ENCODE measurements around the gene LRRC15.

LRRC15 gene

DNA sequence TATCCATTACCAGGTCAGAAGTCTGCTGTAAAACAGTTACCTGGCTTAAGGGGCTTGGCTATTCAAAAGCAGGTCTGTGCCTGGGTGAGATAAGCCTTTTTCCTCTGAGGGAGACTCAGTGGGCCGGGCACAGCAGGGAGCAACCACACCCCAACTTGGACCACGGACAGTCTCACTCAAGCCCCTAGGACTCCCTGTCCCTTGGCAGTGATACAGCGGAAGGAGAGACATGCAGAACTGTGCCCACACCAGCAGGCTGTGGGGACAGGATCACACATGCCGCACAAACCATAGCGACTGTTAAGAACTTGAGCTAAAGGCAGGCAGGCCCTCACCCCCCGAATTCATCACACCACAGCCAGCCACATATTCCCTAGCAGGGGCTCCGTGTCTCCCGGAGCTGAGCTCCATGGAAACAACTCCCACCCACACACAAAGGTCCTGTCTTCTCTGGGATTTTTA, 32.4 kb upstream of the LRRC15 start:
- CTCF ChIA-PET: no interaction called here
- no peak for DNase-seq (ENCODE audit: extremely low spot score)
- TF ChIP-seq ELF4 (IDR thresholded peaks at IDR 0.05) (no peak), ARNT (IDR thresholded peaks at IDR 0.05) (no peak), LEF1 (IDR thresholded peaks at IDR 0.05; ENCODE audit: borderline replicate concordance) (no peak), TARDBP (IDR thresholded peaks at IDR 0.05) (no peak), FOXM1 (IDR thresholded peaks at IDR 0.05; ENCODE audit: borderline replicate concordance) (no peak), CTBP1 (IDR thresholded peaks at IDR 0.05; ENCODE audit: borderline replicate concordance) (no peak), SP1 (IDR thresholded peaks at IDR 0.05) (no peak), L3MBTL2 (conservative IDR thresholded peaks at IDR 0.05) (no peak), BHLHE40 (IDR thresholded peaks at IDR 0.05; ENCODE audit: borderline replicate concordance) (no peak)
- POLR2A ChIA-PET: no interaction called here

DNA sequence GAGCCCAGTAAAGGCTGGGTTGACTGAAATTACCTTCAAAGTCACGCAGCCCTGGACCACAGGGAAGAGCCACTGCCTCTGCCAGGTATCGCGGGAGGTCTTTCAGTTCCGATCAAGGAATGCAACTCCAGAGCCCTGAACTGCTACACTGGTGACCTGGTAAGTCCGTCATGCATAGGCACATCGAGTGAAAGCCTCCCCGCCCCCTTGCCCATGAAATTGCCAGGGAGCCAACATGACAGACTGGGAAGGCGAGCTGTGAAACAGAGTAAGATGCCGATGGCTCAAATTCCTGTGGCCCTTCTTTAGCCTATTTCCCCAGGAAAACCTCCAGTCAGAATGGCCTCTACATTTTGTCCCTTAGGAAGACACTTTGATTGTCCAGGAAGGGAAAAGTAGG, 31.8 kb upstream of the LRRC15 start:
- TF ChIP-seq, protein P1, sequence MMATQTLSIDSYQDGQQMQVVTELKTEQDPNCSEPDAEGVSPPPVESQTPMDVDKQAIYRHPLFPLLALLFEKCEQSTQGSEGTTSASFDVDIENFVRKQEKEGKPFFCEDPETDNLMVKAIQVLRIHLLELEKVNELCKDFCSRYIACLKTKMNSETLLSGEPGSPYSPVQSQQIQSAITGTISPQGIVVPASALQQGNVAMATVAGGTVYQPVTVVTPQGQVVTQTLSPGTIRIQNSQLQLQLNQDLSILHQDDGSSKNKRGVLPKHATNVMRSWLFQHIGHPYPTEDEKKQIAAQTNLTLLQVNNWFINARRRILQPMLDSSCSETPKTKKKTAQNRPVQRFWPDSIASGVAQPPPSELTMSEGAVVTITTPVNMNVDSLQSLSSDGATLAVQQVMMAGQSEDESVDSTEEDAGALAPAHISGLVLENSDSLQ (IDR thresholded peaks at IDR 0.05): no peak
- TF ChIP-seq CTBP1 (IDR thresholded peaks at IDR 0.05; ENCODE audit: borderline replicate concordance) (no peak), ZNF384 (IDR thresholded peaks at IDR 0.05) (no peak), NFRKB (IDR thresholded peaks at IDR 0.05) (no peak), LEF1 (IDR thresholded peaks at IDR 0.05; ENCODE audit: borderline replicate concordance) (no peak), FOXM1 (IDR thresholded peaks at IDR 0.05; ENCODE audit: borderline replicate concordance) (no peak), SP1 (IDR thresholded peaks at IDR 0.05) (no peak), SUZ12 (IDR thresholded peaks at IDR 0.05) (no peak), ARNT (IDR thresholded peaks at IDR 0.05) (no peak), FOXA1 (IDR thresholded peaks at IDR 0.05) (no peak), FOXK2 (IDR thresholded peaks at IDR 0.05) (no peak)
- DNase-seq (ENCODE audit: extremely low spot score): no peak
- ChIA-PET CTCF (no interaction called here), POLR2A (no interaction called here)

DNA sequence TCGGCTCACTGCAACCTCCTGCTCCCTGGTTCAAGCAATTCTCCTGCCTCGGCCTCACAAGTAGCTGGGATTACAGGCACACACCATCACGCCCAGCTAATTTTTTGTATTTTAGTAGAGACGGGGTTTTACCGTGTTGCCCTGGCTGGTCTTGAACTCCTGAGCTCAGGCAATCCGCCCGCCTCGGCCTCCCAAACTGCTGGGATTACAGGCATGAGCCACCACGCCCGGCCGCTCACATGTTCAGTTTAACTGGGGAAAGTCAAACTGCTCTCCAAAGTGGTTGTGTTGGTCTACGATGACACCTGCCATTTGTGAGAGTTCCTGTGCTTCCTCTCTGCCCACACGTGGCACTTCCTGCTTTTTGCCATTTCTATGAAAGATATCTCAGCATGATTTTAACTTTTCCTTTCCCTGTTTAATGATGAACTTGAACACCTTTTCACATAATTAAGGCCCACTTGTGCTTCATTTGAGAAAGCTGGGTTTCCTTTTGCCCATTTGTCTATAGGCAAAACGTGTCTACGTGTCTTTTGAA, 30.4 kb upstream of the LRRC15 start:
- CTCF ChIA-PET: no interaction called here
- POLR2A ChIA-PET: no interaction called here
- no peak for DNase-seq (ENCODE audit: extremely low spot score)
- TF ChIP-seq ARNT (IDR thresholded peaks at IDR 0.05) (no peak), NFRKB (IDR thresholded peaks at IDR 0.05) (no peak), TARDBP (IDR thresholded peaks at IDR 0.05) (no peak), FOXM1 (IDR thresholded peaks at IDR 0.05; ENCODE audit: borderline replicate concordance) (no peak), CTBP1 (IDR thresholded peaks at IDR 0.05; ENCODE audit: borderline replicate concordance) (no peak), BHLHE40 (IDR thresholded peaks at IDR 0.05; ENCODE audit: borderline replicate concordance) (no peak), L3MBTL2 (conservative IDR thresholded peaks at IDR 0.05) (no peak), SUZ12 (IDR thresholded peaks at IDR 0.05) (no peak), ZNF384 (IDR thresholded peaks at IDR 0.05) (no peak), ELF4 (IDR thresholded peaks at IDR 0.05) (no peak), SP1 (IDR thresholded peaks at IDR 0.05) (no peak), HDGF (IDR thresholded peaks at IDR 0.05; ENCODE audit: borderline replicate concordance) (no peak), FOXK2 (IDR thresholded peaks at IDR 0.05) (no peak), FOXA1 (IDR thresholded peaks at IDR 0.05) (no peak), LEF1 (IDR thresholded peaks at IDR 0.05; ENCODE audit: borderline replicate concordance) (no peak)
- TF ChIP-seq, protein P1 (IDR thresholded peaks at IDR 0.05): no peak

DNA sequence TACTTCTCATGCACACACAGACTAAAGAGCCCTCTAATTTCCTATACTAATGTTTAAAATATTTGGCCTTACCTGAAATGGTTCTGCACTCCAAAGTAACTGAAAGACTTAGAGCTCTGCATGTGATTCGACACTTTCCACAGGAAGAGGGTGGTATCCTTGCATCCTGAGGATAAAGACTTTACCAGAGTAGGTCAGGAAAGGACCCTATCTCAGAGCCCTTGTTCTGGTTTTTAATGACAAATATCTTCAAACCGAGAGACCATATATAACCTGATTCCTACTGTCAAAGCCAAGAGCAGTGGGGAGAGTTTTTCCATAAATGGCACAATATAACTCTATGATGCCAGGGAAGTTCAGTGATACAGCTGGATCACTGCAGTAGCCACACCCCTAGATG, 29.6 kb upstream of the LRRC15 start, which contains the start of gene GP5:
Gene GP5, minus strand, starts transcription at position 101 of the 400 bp plus-strand sequence. CDS start 984 bp downstream, outside the sequence.
- ChIA-PET CTCF (no interaction called here), POLR2A (no interaction called here)
- DNase-seq (ENCODE audit: extremely low spot score): no peak
- TF ChIP-seq BHLHE40 (IDR thresholded peaks at IDR 0.05; ENCODE audit: borderline replicate concordance) (no peak), FOXA1 (IDR thresholded peaks at IDR 0.05) (no peak), NFRKB (IDR thresholded peaks at IDR 0.05) (no peak), SUZ12 (IDR thresholded peaks at IDR 0.05) (no peak)

DNA sequence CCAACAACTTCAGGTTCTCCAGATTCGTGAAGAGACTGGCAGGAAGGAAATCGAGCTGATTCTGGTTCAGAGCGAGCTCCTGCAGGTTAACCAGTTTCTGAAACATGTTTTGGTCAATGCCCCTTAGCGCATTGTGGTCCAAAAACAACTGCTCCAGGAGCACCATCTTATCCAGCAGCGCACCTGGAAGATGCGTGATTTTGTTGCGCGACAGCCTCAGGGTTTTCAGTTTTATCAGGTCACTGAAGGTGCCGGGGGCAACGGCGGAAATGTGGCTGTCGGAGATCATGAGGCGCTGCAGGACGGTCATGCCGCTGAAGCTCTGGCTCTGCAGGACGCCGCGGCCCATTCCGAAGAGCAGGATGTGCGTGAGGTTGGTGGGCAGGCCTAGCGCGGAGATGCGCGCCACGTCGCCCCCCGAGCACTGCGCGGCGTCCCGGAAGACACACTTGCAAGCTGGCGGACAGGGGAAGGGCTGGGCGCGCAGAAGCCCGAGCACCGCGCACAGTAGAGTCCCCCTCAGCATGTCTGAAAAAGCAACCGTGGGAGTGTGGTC, 28.3 kb upstream of the LRRC15 start:
- no peak for DNase-seq (ENCODE audit: extremely low spot score)
- ChIA-PET POLR2A (no interaction called here), CTCF (no interaction called here)
- TF ChIP-seq SP1 (IDR thresholded peaks at IDR 0.05) (no peak), ARNT (IDR thresholded peaks at IDR 0.05) (no peak)

DNA sequence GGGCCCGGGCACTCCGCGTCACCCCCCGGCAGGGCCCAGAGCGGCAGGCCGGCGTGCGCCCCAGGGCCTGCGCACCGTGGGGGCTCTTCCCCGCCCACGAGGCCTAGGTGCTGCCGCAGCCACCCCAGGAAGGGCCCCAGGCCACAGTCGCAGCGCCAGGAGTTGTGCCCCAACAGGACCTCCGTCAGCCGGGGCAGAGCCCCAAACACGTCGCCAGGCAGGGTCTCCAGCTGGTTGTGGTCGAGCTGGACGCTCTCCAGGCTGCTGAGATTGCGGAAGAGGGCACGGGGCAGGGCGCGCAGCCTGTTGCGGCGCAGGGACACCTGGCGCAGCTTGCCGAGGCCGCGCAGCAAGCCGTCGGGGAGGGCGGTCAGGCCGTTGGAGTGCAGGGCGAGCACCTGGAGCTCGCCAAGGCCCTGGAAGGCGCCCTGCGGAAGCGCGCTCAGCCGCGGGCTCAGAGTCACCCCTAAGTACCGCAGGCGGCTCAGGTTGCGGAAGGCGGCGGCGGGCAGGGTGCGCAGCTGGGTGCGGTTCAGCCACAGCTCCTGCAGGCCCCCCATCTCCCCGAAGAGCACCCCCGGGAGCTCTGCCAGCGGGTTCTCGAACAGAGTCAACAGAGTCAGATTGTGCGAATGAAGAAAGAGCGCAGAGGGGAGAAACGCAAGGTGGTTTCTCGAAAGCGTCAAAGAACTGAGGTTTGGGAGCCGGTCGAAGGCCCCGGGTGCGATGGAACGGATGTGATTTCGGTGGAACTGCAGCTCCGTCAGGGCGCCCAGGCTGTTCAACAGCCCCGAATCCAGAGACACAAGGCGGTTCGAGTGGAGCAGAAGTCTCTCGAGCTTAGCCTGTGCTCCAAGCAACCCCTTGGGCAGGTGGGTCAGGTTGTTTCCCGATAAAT, 27.6 kb upstream of the LRRC15 start:
- TF ChIP-seq HDGF (IDR thresholded peaks at IDR 0.05; ENCODE audit: borderline replicate concordance): no peak
- TF ChIP-seq FOXM1 (IDR thresholded peaks at IDR 0.05; ENCODE audit: borderline replicate concordance): no peak
- no peak for TF ChIP-seq L3MBTL2 (conservative IDR thresholded peaks at IDR 0.05)
- no peak for TF ChIP-seq ZNF384 (IDR thresholded peaks at IDR 0.05)
- TF ChIP-seq, protein P1 (IDR thresholded peaks at IDR 0.05): no peak
- TF ChIP-seq ARNT (IDR thresholded peaks at IDR 0.05): no peak
- no peak for TF ChIP-seq NFRKB (IDR thresholded peaks at IDR 0.05)
- no peak for TF ChIP-seq TARDBP (IDR thresholded peaks at IDR 0.05)
- no peak for TF ChIP-seq ELF4 (IDR thresholded peaks at IDR 0.05)
- no peak for TF ChIP-seq LEF1 (IDR thresholded peaks at IDR 0.05; ENCODE audit: borderline replicate concordance)
- no peak for TF ChIP-seq SP1 (IDR thresholded peaks at IDR 0.05)
- TF ChIP-seq BHLHE40 (IDR thresholded peaks at IDR 0.05; ENCODE audit: borderline replicate concordance): no peak
- TF ChIP-seq CTBP1 (IDR thresholded peaks at IDR 0.05; ENCODE audit: borderline replicate concordance): no peak
- no peak for TF ChIP-seq SUZ12 (IDR thresholded peaks at IDR 0.05)
- no peak for TF ChIP-seq FOXK2 (IDR thresholded peaks at IDR 0.05)
- no peak for DNase-seq (ENCODE audit: extremely low spot score)
- CTCF ChIA-PET: no interaction called here
- POLR2A ChIA-PET: no interaction called here

All from HEK293T (cell line).